K562 (cell line): ENCODE results near the gene TLN1. TPM values are rescaled to one million over a fixed set of nuclear protein-coding genes. Genes with fewer than 3 reads are reported as not detected.

ENCODE experiments used
- ATAC-seq: fragments of 200-7000 bp; cut with Tn5 transposase; 3 replicates; pipeline ENCODE4 v1.9.1; 2020; ENCODE audit warnings: moderate library complexity
- BruUV-seq: library from RNA; stranded (reverse); fragments of 400-500 nt; replicated peaks from 2 replicates; lab custom pipeline; 2021; lab: Mats Ljungman, UMichigan
- CTCF ChIA-PET: fragments of 300-600 bp; formaldehyde crosslinking; extraction: SDS; loops from one replicate; lab custom pipeline; 2021; ENCODE audit warnings: low intra/inter-chr PET ratio; lab: Yijun Ruan, JAX
- POLR2A ChIA-PET: fragments of 300-600, 350-650 bp; sonication (Branson Sonifier 250); formaldehyde crosslinking; extraction: SDS; loops from one replicate; lab custom pipeline; 2021; ENCODE audit warnings: antibody characterized with exemption, inconsistent platforms; lab: Yijun Ruan, JAX
- DNase-seq, 4 experiments: peaks; one replicate each; pipeline versions ENCODE4 v3.0.0 to v3.0.0-alpha.2; 2011 to 2018; ENCODE audit warnings: low spot score in 3 of 4, mixed read lengths in 3 of 4; ENCODE audit errors: extremely low read depth in 1 of 4
- FAIRE-seq: peaks from 2 replicates; lab custom pipeline; 2011; peaks lifted over from hg19 to GRCh38; lab: Jason Lieb, UNC
- H2AFZ ChIP-seq: 2 replicates; pipeline ENCODE4 v1.6.0; 2011; ENCODE audit warnings: low read depth, low read length, control low read depth, inconsistent platforms
- H3K27ac ChIP-seq: fragments of 200-600 bp; 3 replicates; pipeline ENCODE4 v1.8.0; 2011; ENCODE audit warnings: low read depth, mild to moderate bottlenecking, control low read depth, inconsistent platforms, low read length, moderate library complexity, mixed read lengths; ENCODE audit errors: extremely low read depth
- H3K27me3 ChIP-seq, 2 experiments: fragments of 300-600 bp in 1 of 2; 2 replicates in 1 of 2; 3 replicates in 1 of 2; pipeline versions ENCODE4 v1.6.0 to v1.8.0; 2011; ENCODE audit warnings: inconsistent platforms in 2 of 2, low read length in 2 of 2, mild to moderate bottlenecking in 1 of 2, mixed read lengths in 1 of 2, moderate library complexity in 1 of 2; ENCODE audit not compliant: control insufficient read depth in 2 of 2, insufficient read depth in 2 of 2
- H3K36me3 ChIP-seq: fragments of 300-600 bp; 3 replicates; pipeline ENCODE4 v1.8.0; 2011; ENCODE audit warnings: mild to moderate bottlenecking, low read length, inconsistent platforms; ENCODE audit not compliant: control insufficient read depth, insufficient read depth
- H3K4me1 ChIP-seq, 2 experiments: fragments of 200-600 bp in 1 of 2; replicated peaks in 1 of 2; 2 replicates in 1 of 2; 3 replicates in 1 of 2; pipeline versions ENCODE4 v1.5.1 to v1.8.0; 2011; ENCODE audit warnings: inconsistent platforms in 2 of 2, low read length in 2 of 2, mild to moderate bottlenecking in 1 of 2, mixed read lengths in 1 of 2, moderate library complexity in 1 of 2; ENCODE audit not compliant: control insufficient read depth in 2 of 2, insufficient read depth in 2 of 2
- H3K4me2 ChIP-seq: 2 replicates; pipeline ENCODE4 v1.6.1; 2011; ENCODE audit warnings: low read length, control low read depth, inconsistent platforms, mixed read lengths; ENCODE audit not compliant: insufficient read depth
- H3K4me3 ChIP-seq: fragments of 200-600 bp; sonication (generic), shearing (Covaris generic); 2 replicates; pipeline ENCODE4 v1.5.1; 2016; ENCODE audit warnings: control low read depth, inconsistent platforms
- H3K79me2 ChIP-seq: fragments of 200-600 bp; 3 replicates; pipeline ENCODE4 v1.8.0; 2011; ENCODE audit warnings: low read length, inconsistent platforms; ENCODE audit not compliant: control insufficient read depth, insufficient read depth
- H3K9ac ChIP-seq, 2 experiments: 2 replicates each; pipeline versions ENCODE4 v1.6.0 to v1.6.1; 2011; ENCODE audit warnings: low read depth in 2 of 2, low read length in 2 of 2, control low read depth in 1 of 2, inconsistent platforms in 1 of 2, mild to moderate bottlenecking in 1 of 2, mixed read lengths in 1 of 2; ENCODE audit not compliant: insufficient read depth in 1 of 2
- H3K9me1 ChIP-seq: one replicate; pipeline ENCODE4 v1.6.0; 2011; ENCODE audit warnings: inconsistent platforms, mild to moderate bottlenecking, low read length, moderate library complexity; ENCODE audit not compliant: control insufficient read depth, insufficient read depth
- H3K9me3 ChIP-seq: replicated peaks from 2 replicates; pipeline ENCODE4 v1.5.1; 2011; ENCODE audit warnings: low read depth, low read length, inconsistent platforms; ENCODE audit not compliant: control insufficient read depth, insufficient read depth
- H4K20me1 ChIP-seq: replicated peaks from 2 replicates; pipeline ENCODE4 v1.6.1; 2011; ENCODE audit warnings: low read length, inconsistent platforms, mixed read lengths; ENCODE audit not compliant: control insufficient read depth, insufficient read depth
- KDM5B ChIP-seq: fragments of 200-600 bp; sonication (generic); IDR thresholded peaks from 2 replicates; pipeline ENCODE4 v1.6.1; 2012; ENCODE audit warnings: low read depth, mild to moderate bottlenecking, moderate library complexity, low read length, control low read depth, inconsistent platforms; ENCODE audit not compliant: insufficient replicate concordance
- XRCC4 ChIP-seq: IDR thresholded peaks from one replicate; pipeline ENCODE4 v1.6.1; 2011; ENCODE audit not compliant: insufficient read depth, insufficient read length; ENCODE audit errors: extremely low read depth
- WGBS: fragments of 100-300 bp; shearing (Covaris generic); methylation state at CpG from one replicate; pipeline ENCODE4 v1.1.6; 2016; ENCODE audit warnings: low coverage, mixed read lengths; ENCODE audit not compliant: insufficient coverage; ENCODE audit errors: missing lambda C conversion rate; 5-methylcytosine and 5-hydroxymethylcytosine counted together
- in situ Hi-C: fragments of 300-500 bp; cut with MboI; formaldehyde crosslinking; loops from 4 replicates; pipeline ENCODE4 v1.15.0; 2018; ENCODE audit warnings: inconsistent platforms, mixed read lengths
- intact Hi-C: fragments of 100-400 bp; cut with micrococcal nuclease; formaldehyde crosslinking; loops from 2 replicates; pipeline ENCODE4 v1.14.2; 2022
- polyA plus RNA-seq, 8 experiments: library from polyadenylated mRNA; depleted of rRNA in 4 of 8; stranded (reverse) in 5 of 8; unstranded in 3 of 8; fragments of >200 nt; fragmentation: Nextera tagmentation in 2 of 8; fragmentation: Illumina TruSeq in 1 of 8; extraction: Ambion mirVana in 2 of 8; extraction: Trizol in 1 of 8; gene quantifications; 2 replicates each; pipeline versions ENCODE4 v1.2.1 to v1.2.3, GENCODE V29; 2011 to 2014; ENCODE audit warnings: inconsistent platforms in 1 of 8, missing spikeins in 1 of 8
- total RNA-seq, 7 experiments: library from RNA; depleted of rRNA in 6 of 7; stranded (reverse); fragments of >200 nt in 6 of 7; fragmentation: Illumina TruSeq in 2 of 7; extraction: Trizol in 2 of 7; gene quantifications; 2 replicates each; pipeline versions ENCODE4 v1.2.1 to v1.2.3, GENCODE V29; 2011 to 2021; ENCODE audit warnings: low replicate concordance in 1 of 7
- TF ChIP-seq, protein P1 (sequence below): fragments of 200-800 bp; sonication (Bioruptor generic); IDR thresholded peaks from 2 replicates; pipeline ENCODE4 v1.6.1; 2017; ENCODE audit warnings: missing genetic modification characterization, missing compliant biosample characterization
- TF ChIP-seq, protein P2 (sequence below), 2 experiments: IDR thresholded peaks; 2 replicates each; pipeline ENCODE4 v1.6.1; 2012; ENCODE audit warnings: improper control_type of control experiment in 2 of 2, low read depth in 2 of 2, low read length in 2 of 2, borderline replicate concordance in 1 of 2

TLN1 gene
- total and polyA plus RNA-seq, 9 of the 15 experiments (the other 6 are each of a cell fraction or from before 2014, with no cell fraction given): 3.6 to 240 (median 54.8) TPM

DNA sequence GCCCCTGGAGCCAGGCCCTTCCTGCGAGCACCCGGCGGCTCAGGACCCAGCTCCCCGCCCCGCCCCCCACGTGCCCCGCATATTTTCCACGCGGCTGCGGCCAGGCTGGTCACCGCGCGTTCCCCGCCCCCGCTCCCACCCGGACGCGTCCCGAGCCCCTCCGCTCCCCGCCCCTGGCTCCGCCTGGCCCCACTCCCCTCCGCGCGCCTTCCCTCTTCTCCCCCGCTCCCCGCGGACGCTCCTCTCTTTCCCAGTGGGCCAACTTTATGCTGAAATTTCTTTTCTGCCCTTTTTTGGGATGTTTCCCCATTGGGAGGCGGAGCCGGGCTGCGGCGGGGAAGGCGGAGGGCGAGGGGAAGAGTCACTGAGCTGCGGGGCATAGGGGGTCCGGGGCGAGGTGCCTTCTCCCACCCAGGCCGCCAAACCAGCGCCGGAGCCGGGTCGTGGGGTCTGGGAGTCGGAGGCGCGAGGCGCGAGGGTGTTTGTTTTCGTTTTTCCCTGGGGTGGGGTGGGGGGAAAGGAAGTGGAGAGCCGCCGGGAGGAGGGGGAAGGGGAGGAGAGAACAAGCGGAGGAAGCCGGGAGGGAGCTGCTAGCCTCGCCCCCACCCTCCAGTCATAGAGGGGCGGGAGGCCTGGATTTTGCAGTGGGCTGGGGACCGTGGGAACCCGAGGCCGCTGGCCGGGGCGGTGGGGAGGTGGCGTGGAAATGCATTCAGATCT, 41.2 kb downstream of the TLN1 start (continued):
- TF ChIP-seq, protein P1, sequence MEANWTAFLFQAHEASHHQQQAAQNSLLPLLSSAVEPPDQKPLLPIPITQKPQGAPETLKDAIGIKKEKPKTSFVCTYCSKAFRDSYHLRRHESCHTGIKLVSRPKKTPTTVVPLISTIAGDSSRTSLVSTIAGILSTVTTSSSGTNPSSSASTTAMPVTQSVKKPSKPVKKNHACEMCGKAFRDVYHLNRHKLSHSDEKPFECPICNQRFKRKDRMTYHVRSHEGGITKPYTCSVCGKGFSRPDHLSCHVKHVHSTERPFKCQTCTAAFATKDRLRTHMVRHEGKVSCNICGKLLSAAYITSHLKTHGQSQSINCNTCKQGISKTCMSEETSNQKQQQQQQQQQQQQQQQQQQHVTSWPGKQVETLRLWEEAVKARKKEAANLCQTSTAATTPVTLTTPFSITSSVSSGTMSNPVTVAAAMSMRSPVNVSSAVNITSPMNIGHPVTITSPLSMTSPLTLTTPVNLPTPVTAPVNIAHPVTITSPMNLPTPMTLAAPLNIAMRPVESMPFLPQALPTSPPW: peak; percentile 87
- TF ChIP-seq, all 486 proteins: peak for 27

DNA sequence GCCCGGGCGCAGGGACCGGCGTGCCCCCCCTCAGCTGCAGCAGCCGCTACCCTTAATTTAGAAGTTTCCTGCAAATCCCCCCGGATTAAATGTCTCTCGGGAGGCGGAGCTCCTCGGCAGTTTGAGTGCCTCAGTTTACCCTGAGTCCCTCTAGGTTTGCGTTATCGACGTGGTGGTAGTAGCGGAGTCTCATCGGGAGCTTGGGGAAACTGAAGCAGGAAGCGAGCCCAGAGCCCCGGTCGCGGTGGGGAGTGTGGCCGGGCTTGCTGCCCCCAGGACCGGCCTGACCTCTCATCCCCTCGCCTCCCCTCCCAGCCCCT, 41.7 kb downstream of the TLN1 start:
- in situ Hi-C loops: no loop called here
- no peaks in the 10 kb centered on the region for H3K79me2 ChIP-seq
- H3K4me1 ChIP-seq: peaks cover 12 to 23% of the 10 kb centered on the region in 2 experiments; a peak in 4 of 5 replicates
- POLR2A ChIA-PET: interaction anchor here (0.8 to 1.5 kb wide), 4 partner anchors 10 to 36 kb away, joined by 3 to 10 read pairs (median 3); no protein-coding TSS in a partner anchor
- TSS peak; percentile 42 for BruUV-seq
- ATAC-seq: no peak
- no peaks in the 10 kb centered on the region for H4K20me1 ChIP-seq
- no peaks in the 10 kb centered on the region for H3K9me3 ChIP-seq
- H2AFZ ChIP-seq: peak overlapping the region; percentile 91; the same call in 1 of the 2 replicates
- no peaks in the 10 kb centered on the region for H3K36me3 ChIP-seq
- peak overlapping the region; percentile 72 for H3K4me3 ChIP-seq
- peak in 1 of 4 experiments; percentile 17 for DNase-seq
- WGBS: 1% methylated on average over 9 of the region's 21 CpGs
- no peaks in the 10 kb centered on the region for H3K9me1 ChIP-seq
- intact Hi-C loops: no loop called here
- H3K4me2 ChIP-seq: peak overlapping the region; percentile 66
- TF ChIP-seq XRCC4 (no peak), KDM5B (peak; percentile 3)
- TF ChIP-seq, protein P2, sequence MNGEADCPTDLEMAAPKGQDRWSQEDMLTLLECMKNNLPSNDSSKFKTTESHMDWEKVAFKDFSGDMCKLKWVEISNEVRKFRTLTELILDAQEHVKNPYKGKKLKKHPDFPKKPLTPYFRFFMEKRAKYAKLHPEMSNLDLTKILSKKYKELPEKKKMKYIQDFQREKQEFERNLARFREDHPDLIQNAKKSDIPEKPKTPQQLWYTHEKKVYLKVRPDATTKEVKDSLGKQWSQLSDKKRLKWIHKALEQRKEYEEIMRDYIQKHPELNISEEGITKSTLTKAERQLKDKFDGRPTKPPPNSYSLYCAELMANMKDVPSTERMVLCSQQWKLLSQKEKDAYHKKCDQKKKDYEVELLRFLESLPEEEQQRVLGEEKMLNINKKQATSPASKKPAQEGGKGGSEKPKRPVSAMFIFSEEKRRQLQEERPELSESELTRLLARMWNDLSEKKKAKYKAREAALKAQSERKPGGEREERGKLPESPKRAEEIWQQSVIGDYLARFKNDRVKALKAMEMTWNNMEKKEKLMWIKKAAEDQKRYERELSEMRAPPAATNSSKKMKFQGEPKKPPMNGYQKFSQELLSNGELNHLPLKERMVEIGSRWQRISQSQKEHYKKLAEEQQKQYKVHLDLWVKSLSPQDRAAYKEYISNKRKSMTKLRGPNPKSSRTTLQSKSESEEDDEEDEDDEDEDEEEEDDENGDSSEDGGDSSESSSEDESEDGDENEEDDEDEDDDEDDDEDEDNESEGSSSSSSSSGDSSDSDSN (IDR thresholded peaks at IDR 0.05; ENCODE audit: borderline replicate concordance in 1 of 2, low read depth in 2 of 2, low read length in 2 of 2): 0 out of 4 replicates have a peak, but pooled peaks of 1 of the 2 experiments have one; percentile 5
- TF ChIP-seq, all 486 proteins: peak for 2
- CTCF ChIA-PET: no interaction called here
- peak overlapping the region; percentile 59 to 92 for H3K9ac ChIP-seq
- no peaks in the 10 kb centered on the region for H3K27me3 ChIP-seq
- FAIRE-seq: no peak
- H3K27ac ChIP-seq: peak overlapping the region; percentile 86; the same call in 1 of the 3 replicates
